Mesendoderm (in vitro differentiated cells): ENCODE data around the gene SPG11.
A peak's percentile ranks its signal among the peaks of the same experiment; 100 is the strongest.
"Not testable (repeated sequence)": the region's sequence is repeated elsewhere in the genome, so short reads cannot be mapped to it uniquely, and the experiment has no call there.

Experiments used
- DNase-seq: peaks from one replicate; pipeline ENCODE4 v3.0.0; 2013
- H2AK5ac ChIP-seq: 2 replicates; pipeline ENCODE4 v1.6.1; 2013; ENCODE audit warnings: low read length, inconsistent platforms
- H2BK120ac ChIP-seq: 2 replicates; pipeline ENCODE4 v1.6.1; 2013; ENCODE audit warnings: low read depth, mild to moderate bottlenecking, low read length, moderate library complexity, mixed read lengths
- H2BK15ac ChIP-seq: replicated peaks from 2 replicates; pipeline ENCODE4 v1.6.1; 2013; ENCODE audit warnings: low read depth, mild to moderate bottlenecking, moderate library complexity
- H2BK5ac ChIP-seq: 2 replicates; pipeline ENCODE4 v1.6.1; 2013; ENCODE audit warnings: low read length, inconsistent platforms
- H3K18ac ChIP-seq: 2 replicates; pipeline ENCODE4 v1.6.1; 2013; ENCODE audit warnings: mild to moderate bottlenecking, low read length, mixed read lengths
- H3K23ac ChIP-seq: one replicate; pipeline ENCODE4 v1.6.1; 2013; ENCODE audit warnings: low read length
- H3K27ac ChIP-seq: 2 replicates; pipeline ENCODE4 v1.5.1; 2013; ENCODE audit warnings: low read depth, mild to moderate bottlenecking, inconsistent platforms, low read length, moderate library complexity
- H3K27me3 ChIP-seq: 2 replicates; pipeline ENCODE4 v1.6.1; 2013; ENCODE audit warnings: low read length, control low read depth, mild to moderate bottlenecking, inconsistent platforms; ENCODE audit not compliant: insufficient read depth, poor library complexity
- H3K36me3 ChIP-seq: 2 replicates; pipeline ENCODE4 v1.6.1; 2013; ENCODE audit warnings: low read length, inconsistent platforms; ENCODE audit not compliant: control insufficient read depth, insufficient read depth
- H3K4ac ChIP-seq: one replicate; pipeline ENCODE4 v1.6.1; 2013; ENCODE audit warnings: low read depth, mild to moderate bottlenecking, low read length, moderate library complexity
- H3K4me1 ChIP-seq: 2 replicates; pipeline ENCODE4 v1.6.1; 2013; ENCODE audit warnings: low read depth, low read length, inconsistent platforms; ENCODE audit not compliant: control insufficient read depth
- H3K4me2 ChIP-seq: 2 replicates; pipeline ENCODE4 v1.6.1; 2013; ENCODE audit warnings: low read length
- H3K4me3 ChIP-seq: 2 replicates; pipeline ENCODE4 v1.5.1; 2013; ENCODE audit warnings: mild to moderate bottlenecking, low read length
- H3K56ac ChIP-seq: one replicate; pipeline ENCODE4 v1.6.1; 2013; ENCODE audit warnings: low read length
- H3K79me1 ChIP-seq: 2 replicates; pipeline ENCODE4 v1.6.1; 2013; ENCODE audit warnings: low read length, inconsistent platforms
- H3K79me2 ChIP-seq: 2 replicates; pipeline ENCODE4 v1.6.1; 2013; ENCODE audit warnings: mild to moderate bottlenecking, low read length; ENCODE audit not compliant: control insufficient read depth, insufficient read depth
- H3K9ac ChIP-seq: 2 replicates; pipeline ENCODE4 v1.6.1; 2013; ENCODE audit warnings: low read length, inconsistent platforms
- H4K5ac ChIP-seq: one replicate; pipeline ENCODE4 v1.6.1; 2013; ENCODE audit warnings: low read length
- H4K8ac ChIP-seq: one replicate; pipeline ENCODE4 v1.6.1; 2013; ENCODE audit warnings: low read depth, mild to moderate bottlenecking, control low read depth, low read length, moderate library complexity
- WGBS: extraction: QIAGEN DNeasy Blood & Tissue Kit; methylation state at CpG from one replicate; pipeline ENCODE4 v1.1.7; 2013; ENCODE audit warnings: low lambda C conversion rate, missing lambda C conversion rate; ENCODE audit not compliant: insufficient coverage; ENCODE audit errors: extremely low coverage; 5-methylcytosine and 5-hydroxymethylcytosine counted together

SPG11 gene

DNA sequence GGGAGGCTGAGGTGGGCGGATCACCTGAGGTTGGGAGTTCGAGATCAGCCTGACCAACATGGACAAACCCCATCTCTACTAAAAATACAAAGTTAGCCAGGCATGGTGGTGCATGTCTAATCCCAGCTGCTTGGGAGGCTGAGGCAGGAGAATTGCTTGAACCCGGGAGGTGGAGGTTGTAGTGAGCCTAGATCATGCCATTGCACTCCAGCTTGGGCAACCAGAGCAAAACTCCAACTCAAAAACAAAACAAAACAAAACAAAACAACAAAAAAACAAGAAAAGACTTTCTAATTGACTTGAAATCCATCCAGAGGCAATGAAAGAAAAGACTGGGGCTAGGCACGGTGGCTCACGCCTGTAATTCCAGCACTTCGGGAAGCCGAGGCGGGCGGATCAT lies 114.3 kb downstream of the SPG11 start:
- H2BK15ac ChIP-seq, H2BK120ac ChIP-seq, H3K18ac ChIP-seq, DNase-seq, H3K27me3 ChIP-seq, H3K79me2 ChIP-seq, H3K23ac ChIP-seq, H3K9ac ChIP-seq, H3K27ac ChIP-seq, H4K5ac ChIP-seq, H3K4me3 ChIP-seq, H3K79me1 ChIP-seq, H3K4ac ChIP-seq, H2BK5ac ChIP-seq, H3K4me2 ChIP-seq, H3K56ac ChIP-seq, H3K4me1 ChIP-seq, H4K8ac ChIP-seq, H3K36me3 ChIP-seq, H2AK5ac ChIP-seq: not testable (repeated sequence)
- WGBS = no CpG with 5 or more reads among the region's 9 CpGs

DNA sequence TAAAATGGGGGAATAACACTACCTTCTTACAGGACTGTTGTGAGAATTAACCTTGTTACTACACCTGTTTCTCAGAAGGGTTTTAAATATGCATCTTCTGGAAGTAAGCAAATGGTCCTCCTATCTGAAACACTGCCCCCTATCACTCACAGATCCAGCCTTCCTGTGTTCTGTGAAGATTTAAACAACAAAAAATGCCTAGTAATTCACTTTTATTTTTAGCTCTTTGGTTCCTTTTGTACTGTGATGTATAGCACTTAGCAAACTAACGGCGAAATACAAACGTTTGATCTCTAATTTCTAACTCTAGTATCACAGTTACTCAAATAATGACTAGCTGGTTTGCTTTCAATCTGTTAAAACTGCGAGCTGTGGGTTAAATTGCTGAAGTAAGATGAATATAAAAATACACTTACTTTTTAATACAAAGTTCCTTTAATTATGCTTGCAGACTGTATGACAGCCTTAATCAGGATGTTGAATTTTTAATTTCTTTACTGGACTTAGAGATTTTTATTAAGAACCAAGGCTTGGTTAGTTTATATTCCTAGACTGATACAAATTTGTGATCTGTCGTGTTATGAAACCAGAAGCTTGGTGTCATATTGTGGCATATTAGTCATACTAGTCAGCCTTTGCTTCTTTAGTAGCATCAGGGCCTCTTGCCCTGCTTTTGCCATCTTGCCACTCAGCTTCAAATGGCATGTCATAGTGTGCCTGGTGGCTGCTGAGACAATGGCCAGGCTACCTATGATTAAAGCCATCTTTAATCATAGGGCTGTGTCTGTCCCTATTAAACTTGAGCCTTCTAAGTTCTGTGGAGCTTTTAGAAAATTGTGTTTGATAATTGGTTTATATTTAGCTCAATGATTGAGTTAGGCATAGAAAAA lies 117.3 kb downstream of the SPG11 start:
- no peaks in the 10 kb centered on the region for H3K36me3 ChIP-seq
- no CpG with 5 or more reads among the region's 5 CpGs for WGBS
- DNase-seq = peak; percentile 33

DNA sequence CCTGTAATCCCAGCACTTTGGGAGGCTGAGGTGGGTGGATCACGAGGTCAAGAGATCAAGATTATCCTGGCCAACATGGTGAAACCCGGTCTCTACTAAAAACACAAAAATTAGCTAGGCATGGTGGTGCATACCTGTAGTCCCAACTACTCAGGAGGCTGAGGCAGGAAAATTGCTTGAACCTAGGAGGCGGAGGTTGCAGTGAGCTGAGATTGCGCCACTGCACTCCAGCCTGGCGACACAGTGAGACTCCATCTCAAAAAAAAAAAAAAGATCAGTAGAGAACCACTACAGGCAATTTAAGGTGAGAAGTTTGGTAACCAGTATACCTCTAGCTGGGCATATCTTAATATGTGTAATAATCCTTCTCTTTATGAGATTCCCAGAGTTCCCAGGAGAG lies 118.7 kb downstream of the SPG11 start:
- not testable (repeated sequence) for H2AK5ac ChIP-seq, H3K56ac ChIP-seq, H3K4me1 ChIP-seq, H2BK15ac ChIP-seq, H4K5ac ChIP-seq, H3K9ac ChIP-seq, H2BK5ac ChIP-seq, H3K27ac ChIP-seq, H4K8ac ChIP-seq, H3K27me3 ChIP-seq, H3K4me3 ChIP-seq, H3K23ac ChIP-seq, H3K79me1 ChIP-seq, H2BK120ac ChIP-seq, H3K4me2 ChIP-seq, DNase-seq, H3K18ac ChIP-seq, H3K4ac ChIP-seq, H3K36me3 ChIP-seq
- no CpG with 5 or more reads among the region's 5 CpGs for WGBS
- H3K79me2 ChIP-seq = peaks cover 34% of the 10 kb centered on the region

More for the DNA sequence above, 117.3 kb downstream of the SPG11 start:
- H3K4me3 ChIP-seq = no peak overlapping the region
- no peak overlapping the region for H3K4me2 ChIP-seq
- H4K8ac ChIP-seq = no peak overlapping the region
- no peak overlapping the region for H2BK120ac ChIP-seq
- no peak overlapping the region for H4K5ac ChIP-seq
- no peak overlapping the region for H3K4ac ChIP-seq
- H2AK5ac ChIP-seq = no peak overlapping the region
- peaks cover 25% of the 10 kb centered on the region for H3K79me2 ChIP-seq
- H3K27ac ChIP-seq = no peak overlapping the region
- H3K79me1 ChIP-seq = peaks cover 6% of the 10 kb centered on the region
- H3K23ac ChIP-seq = no peak overlapping the region
- no peak overlapping the region for H3K9ac ChIP-seq
- no peak overlapping the region for H2BK15ac ChIP-seq
- no peak overlapping the region for H3K56ac ChIP-seq
- H3K4me1 ChIP-seq = no peaks in the 10 kb centered on the region
- no peaks in the 10 kb centered on the region for H3K27me3 ChIP-seq
- H2BK5ac ChIP-seq = no peak overlapping the region
- no peak overlapping the region for H3K18ac ChIP-seq

DNA sequence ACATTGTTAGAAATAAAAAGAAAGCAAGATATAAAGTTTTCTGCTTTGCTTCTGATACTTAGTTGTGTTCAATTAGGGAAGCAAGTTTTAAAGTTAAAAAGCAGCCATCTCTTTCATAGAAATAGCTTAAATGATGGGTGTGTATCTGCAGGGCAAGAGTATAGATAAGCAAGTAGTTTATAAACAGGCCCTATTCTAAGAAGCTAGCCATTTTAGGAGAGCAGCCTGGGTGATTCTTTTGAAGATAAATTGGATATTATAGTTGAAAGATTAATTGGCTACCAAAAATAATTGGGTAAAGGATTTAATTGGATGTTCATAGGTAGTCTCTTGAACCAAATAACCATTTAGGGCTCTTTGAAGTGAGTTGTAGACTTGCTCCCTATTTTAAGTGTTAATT lies 120.9 kb downstream of the SPG11 start:
- Histone ChIP-seq H3K23ac (no peak overlapping the region), H3K36me3 (no peaks in the 10 kb centered on the region), H4K5ac (no peak overlapping the region), H2BK120ac (no peak overlapping the region), H3K4me1 (peaks cover 2% of the 10 kb centered on the region), H3K56ac (no peak overlapping the region), H3K27ac (no peak overlapping the region), H3K79me1 (peaks cover 8% of the 10 kb centered on the region), H2BK5ac (no peak overlapping the region), H3K4me2 (no peak overlapping the region), H3K9ac (no peak overlapping the region), H2AK5ac (no peak overlapping the region), H4K8ac (no peak overlapping the region), H3K4ac (no peak overlapping the region), H3K4me3 (no peak overlapping the region), H3K18ac (no peak overlapping the region), H2BK15ac (no peak overlapping the region), H3K27me3 (no peaks in the 10 kb centered on the region), H3K79me2 (peaks cover 45% of the 10 kb centered on the region)
- no peak for DNase-seq

DNA sequence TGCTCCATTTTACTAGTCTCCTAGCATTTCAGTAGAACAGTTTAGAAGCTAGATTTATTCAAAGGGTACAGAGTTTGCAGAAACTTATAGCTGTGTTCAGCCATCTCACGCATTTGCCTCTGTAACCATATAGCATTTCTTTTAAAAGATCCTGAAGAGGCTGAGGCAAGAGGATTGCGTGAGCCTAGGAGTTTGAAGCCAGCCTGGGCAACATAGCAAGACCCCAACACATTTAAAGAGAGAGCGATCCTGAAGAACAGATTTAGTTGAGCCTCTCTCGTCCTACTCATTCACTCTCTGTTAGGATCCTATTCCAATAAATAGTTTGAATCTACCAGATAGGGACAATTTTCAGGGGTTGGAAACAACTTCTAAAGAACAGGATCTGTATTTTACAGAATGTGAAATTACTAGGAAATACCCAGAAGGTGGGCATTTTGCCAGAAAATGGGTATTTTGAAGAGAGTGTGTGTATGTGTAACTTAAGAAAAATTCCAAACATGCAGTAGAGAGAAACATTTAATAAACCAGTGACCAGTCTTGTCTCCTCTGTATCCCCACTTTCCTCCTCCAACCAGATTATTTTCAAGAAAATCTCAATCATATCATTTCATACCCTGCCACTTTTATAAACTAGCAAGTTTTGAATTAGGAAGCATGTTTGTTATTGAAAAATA lies 122.0 kb downstream of the SPG11 start:
- Histone ChIP-seq H2BK15ac (no peak overlapping the region), H4K5ac (no peak overlapping the region), H2BK5ac (no peak overlapping the region), H3K36me3 (no peaks in the 10 kb centered on the region), H3K23ac (no peak overlapping the region), H2BK120ac (no peak overlapping the region), H3K27me3 (no peaks in the 10 kb centered on the region), H3K79me1 (peaks cover 8% of the 10 kb centered on the region), H4K8ac (no peak overlapping the region), H3K4me3 (no peak overlapping the region), H3K9ac (no peak overlapping the region), H3K4me2 (no peak overlapping the region), H3K4me1 (peaks cover 2% of the 10 kb centered on the region), H3K4ac (no peak overlapping the region), H2AK5ac (no peak overlapping the region), H3K79me2 (peaks cover 44% of the 10 kb centered on the region), H3K27ac (no peak overlapping the region), H3K56ac (no peak overlapping the region), H3K18ac (no peak overlapping the region)
- WGBS = no CpG with 5 or more reads among the region's 4 CpGs
- no peak for DNase-seq
